HG02870 (cell line): ENCODE data around the gene NPW.
"Not testable (repeated sequence)": the region's sequence is repeated elsewhere in the genome, so short reads cannot be mapped to it uniquely, and the experiment has no call there.

Source experiments
- ATAC-seq: cut with Tn5 transposase; IDR thresholded peaks from one replicate; pipeline ENCODE4 v1.9.1; 2021; ENCODE audit warnings: mild to moderate bottlenecking, moderate library complexity; ENCODE audit not compliant: unreplicated experiment

Gene NPW

DNA sequence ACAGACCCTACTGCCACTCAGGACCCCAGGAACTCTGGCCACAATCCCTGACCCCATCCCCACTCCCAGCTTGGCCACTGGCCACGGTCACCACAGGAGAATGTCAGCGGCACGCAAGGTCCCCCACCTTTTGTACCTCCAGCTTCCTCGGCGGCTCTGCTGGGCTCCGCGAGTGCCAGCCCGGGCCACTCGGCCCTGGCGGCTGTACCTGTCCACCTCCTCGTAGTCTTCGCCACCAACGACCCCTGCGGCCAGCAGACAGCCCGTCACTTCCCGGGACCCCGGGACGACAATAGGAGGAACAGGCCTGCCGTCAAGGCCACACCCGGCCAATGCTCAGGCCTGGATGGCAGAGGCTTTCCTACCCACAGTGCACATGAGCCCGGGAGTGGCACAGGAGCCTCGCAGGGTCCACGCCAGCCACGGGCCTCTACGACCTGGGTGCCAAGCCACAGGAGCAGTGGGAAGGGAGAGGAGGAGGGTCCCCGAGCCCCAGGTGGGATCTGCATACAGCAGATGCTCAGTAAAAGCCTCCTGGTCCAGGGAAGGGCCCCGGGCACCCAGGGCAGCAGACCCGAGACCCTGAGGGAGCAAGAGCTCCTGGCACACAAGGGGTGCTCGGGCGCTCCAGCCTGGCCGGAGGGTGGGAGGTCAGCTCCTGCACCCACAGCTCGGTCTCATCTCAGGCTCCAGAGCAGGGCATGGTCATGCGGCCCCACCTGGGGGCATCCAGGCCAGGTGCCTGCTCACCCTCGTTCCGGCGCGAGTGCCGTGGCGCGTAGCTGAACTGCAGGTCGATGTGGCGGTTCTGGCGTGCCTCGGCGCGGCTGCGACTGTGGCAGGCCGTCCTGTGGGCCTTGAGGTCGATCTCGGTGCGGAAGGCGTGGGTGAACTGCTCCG is 17.9 kb upstream of the NPW start:
- ATAC-seq, result no peak

DNA sequence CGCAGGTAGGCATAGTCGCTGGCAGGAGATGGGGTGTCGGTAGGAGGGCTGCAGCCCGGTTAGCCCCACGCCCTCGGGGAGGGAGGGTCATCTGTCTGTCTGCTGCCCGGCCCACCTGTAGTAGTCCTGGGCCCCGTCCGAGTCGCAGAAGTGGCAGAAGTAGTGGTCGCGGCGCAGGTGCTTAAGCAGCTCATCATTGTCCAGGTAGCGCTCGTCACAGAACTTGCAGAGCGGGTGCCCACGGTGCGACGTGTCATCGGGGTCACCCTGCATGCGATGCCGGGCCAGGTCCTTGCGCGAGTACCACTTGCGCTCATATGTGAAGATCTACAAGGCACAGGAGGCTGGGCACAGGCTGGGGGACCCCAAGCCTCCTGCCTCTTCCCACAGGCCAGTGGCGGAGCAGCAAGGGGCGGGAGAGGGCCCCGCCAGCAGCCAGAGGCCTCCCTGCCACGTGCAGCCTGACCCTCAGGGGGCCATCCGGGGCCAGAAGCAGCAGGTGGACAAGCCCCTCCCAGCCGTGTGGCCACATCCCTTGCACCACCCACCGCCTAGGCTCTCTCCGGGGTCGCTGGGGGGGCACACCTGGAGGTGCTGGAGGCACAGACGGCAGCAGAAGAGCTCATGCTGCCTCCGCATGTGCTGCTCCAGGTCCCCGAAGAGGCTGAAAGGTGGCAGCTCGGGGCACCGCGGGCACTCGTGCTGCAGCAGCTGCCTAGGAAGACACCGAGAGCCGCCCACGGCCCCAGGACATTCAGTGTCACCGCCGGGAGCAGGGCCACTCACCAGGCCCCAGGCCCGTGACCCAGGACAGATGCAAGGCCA is 17.0 kb upstream of the NPW start:
- no peak for ATAC-seq

DNA sequence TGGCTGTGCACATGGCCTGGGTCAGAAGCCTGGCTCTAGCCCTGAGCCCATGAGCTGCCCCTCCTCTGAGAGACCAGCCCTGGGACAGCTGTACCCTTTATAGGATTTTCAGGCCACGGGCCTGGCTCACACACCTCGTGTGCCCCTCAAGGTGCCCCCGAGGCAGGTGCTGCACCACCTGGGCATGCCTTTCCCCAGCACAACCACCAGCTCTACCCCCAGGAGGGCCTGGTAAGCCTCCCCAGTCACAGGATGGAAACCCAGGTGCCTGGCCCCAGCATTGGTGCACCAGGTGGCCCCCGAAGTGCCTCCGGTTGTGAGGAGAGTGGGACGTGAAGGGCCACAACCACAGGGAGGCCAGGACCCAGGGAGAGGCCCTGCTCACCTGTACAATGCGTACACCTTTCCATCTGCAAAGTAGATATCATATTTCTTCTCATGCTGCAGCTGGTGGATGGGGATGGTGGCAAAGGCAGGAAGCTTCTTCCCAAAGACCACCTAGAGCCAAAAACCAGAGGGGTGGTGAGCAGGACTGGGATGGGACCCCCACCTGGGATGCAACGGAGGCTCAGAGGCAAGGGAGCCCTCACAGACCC is 16.3 kb upstream of the NPW start:
- no peak for ATAC-seq

DNA sequence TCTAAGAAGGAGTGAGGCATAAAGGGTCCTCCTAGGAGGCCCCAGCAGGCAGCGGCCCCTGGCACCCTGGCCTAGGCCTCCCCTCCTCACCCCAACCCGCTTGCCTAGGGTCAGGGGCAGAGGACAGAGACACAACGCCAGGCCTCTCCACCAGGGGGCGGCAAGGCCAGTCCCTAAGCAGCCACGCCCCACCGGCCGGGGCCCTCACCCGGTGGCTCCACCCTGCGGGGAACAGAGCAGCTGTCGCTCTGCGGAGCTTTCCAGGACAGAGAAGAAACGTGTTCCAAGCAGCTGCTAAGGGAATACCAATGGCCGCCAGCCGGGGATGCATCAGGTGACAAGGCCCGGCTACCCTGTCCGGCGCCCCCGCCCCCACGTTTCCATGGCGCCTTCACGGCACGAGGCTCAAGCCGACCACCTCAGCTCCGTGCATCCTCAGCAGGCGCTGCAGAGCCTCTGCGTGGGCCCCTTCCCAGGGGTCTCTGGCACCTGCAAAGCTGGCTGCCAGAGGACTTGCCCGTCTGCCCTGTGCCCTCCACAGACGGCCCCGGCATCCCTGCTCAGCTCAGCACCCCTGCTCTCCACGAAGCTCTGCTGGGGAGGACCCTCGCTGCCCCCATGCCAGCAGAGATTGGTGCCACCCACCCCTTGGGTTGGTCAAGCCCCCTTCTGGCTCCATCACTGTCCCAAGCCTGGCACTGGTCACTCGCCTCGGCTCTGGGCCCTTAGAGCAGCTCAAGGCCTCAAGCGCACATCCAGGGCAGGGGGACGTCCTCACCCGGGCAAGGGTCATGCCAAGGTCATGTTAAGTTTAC is 15.6 kb upstream of the NPW start:
- ATAC-seq, result peak; percentile 54

DNA sequence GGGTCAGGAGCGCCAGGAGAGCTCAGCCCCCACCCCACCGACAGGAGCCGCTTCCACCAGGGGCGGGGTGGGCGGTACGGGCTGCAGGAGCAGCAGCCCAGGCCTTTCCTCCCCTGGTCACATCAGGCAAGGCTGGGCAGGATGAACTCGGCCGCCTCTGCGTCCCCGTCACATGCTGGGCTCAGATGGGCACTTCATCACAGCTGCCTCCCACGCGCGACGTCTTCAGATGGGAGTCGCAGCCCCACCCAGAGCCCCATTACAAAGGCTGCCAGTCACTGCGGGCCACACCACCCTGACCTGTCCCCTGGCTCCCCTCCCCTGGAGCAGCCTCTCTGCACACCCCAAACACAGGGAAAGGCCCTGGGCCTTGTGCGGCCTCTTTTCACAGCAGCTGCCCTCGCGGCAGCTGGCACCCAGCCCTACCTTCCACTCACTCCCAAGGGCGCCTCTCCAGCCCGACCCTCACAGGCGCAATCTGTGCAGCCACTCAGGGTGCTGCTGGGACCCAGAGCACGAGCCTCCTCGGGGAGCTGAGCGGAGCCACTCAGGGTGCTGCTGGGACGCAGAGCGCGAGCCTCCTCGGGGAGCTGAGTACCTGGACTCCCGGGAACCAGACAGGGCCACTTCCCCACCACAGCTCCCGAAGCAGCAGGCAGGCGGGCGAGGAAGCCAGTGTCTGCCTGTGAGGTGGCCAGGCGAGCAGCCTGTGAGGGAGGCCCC is 14.6 kb upstream of the NPW start:
- ATAC-seq, result no peak

DNA sequence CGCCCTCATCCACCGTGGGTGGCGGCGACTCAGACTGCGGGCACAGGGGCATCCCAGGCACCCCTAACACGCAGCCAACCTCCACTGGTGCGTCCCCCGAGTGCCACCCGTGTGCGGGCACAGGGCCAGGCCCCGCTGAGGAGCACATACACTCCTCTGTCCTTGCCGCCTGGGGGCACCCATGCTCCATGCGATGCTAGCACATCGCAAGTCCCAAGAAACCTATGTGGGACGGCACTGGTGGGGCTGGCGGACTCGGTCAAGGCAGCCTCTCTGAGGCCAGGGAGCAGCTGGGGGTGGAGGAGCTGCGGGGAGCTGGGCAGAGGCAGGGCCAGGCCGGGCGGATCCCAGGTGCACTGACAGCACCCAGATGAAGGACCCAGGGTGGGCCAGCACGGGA is 13.9 kb upstream of the NPW start:
- no peak for ATAC-seq

DNA sequence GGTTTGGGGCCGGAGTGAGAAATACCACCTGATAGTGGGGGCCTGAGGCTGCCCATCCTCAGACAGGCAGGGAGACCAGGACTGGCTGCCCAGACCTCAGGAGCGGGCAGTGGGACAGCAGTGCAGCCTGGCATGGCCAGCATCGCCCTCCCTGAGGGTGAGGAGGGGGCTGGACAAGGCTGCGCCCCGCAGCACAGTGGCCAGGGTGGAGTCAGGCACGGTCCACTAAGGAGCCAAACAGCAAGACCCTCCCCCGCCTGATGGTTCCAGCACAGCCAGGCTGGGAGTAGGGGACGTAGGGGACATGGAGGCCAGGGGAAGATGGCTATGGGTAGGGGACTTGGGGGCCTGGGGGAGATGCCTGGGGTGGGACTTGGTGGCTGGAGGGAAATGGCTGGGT is 13.3 kb upstream of the NPW start:
- ATAC-seq, result no peak

DNA sequence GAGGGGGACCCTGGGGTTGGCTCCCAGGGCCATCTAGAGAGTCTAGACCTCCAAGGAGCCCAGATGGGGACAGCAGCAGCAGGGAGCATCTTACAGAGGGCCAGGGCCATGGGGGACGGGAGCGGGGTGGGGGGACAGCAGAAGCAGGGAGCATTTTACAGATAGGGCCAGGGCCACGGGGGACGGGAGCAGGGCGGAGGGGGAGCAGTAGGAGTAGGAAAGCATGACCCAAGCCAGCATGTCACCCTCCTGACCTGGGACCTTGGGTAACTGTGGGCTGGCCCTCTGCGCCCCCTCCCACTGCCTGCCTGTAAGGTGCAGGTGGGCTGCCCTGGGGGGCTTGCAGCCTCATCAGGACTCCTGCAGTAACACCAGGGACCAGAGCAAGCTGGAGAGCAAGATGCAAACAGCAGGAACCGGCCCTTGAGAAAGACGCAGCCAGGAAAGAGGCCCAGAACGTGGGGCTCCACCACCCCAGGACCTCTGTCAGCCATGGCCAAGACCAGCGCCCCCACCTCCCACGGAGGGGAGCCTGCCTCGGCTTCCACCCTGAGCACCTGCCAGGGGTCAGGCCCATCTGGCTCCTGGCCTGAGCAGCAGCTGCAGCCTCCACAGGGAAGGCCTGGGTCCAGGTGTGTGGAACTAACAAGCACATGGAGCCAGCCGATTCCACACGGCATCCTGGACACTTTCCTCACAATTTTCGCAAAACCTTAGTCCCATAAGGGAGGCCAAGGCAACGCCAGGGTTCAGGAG is 12.3 kb upstream of the NPW start:
- ATAC-seq, result no peak

DNA sequence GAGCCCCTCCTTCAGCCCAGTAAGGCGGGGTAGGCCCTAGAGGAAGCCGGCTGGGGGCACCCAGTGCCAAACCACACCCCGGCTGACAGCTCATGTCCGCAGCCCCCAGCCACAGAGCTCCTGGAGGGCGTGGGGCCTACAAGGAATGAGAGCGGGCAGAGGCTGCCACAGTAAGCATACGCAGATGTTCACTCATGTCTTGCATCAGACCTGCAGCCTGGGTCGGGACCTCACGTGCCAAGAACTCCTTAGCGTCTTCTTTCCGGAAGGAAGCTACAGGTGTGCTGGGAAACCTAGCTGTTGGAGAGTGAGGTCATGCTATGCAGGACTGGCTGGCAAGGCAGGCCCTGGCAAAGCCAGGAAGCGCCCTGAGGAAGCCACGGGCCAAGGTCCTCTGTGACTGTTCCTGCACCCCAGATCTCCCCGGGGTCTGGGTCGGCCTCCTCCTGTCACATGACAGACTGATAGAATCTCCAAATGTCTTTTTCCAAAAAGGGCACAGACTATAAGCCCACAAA is 11.5 kb upstream of the NPW start:
- ATAC-seq, result no peak

DNA sequence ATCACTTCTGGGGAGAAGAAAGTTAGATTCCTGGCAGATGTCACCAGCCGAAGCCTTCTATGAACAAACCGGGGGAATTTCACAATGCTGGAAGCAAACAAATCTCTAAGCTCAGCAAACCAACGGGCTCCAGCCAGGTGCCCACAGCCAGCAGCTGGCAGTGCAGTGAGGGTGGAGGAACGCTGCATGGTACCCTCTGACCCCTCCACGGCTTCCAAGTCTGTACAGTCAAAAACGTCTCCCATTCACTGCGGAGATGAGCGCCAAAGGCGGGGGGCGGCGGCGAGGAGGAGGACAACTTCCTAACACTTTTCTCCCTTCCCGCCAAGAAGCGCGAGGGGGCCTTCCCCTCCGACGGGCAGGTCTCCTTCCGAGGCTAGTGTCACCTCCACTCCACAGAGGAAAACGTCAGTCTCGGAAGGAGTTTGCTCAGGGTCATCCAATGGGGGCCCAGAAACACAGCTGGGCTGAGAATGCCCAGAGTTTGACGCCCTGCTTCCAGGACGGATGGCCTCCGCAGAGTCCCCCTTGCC is 10.9 kb upstream of the NPW start:
- peak; percentile 15 for ATAC-seq

DNA sequence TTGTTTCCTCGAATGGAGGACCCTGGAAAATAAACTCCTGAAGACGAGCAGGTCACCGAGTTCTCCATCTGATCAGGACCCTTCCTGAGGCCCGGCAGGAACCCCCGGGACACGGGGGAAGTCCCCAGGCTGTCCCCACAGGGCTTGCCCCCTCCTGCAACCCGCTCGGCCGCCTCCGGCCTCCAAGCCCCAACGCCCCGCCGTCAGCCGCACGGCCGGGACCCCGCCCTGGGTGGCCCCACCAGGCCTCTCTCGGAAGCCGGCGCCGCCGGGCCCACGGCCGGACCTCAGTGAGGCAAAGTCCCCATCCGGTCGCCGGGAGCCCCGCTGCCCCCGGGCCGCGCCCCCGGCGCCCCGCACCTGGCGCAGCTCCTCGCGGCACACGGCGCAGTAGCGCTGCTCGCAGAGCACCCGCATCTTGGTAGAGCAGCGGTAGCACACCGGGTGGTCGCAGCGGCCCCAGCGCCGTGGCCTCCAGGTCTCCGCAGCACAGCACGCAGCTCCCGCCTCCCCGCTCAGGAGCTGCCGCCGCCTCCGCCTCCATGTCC is 10.3 kb upstream of the NPW start:
- ATAC-seq, result peak; percentile 28

DNA sequence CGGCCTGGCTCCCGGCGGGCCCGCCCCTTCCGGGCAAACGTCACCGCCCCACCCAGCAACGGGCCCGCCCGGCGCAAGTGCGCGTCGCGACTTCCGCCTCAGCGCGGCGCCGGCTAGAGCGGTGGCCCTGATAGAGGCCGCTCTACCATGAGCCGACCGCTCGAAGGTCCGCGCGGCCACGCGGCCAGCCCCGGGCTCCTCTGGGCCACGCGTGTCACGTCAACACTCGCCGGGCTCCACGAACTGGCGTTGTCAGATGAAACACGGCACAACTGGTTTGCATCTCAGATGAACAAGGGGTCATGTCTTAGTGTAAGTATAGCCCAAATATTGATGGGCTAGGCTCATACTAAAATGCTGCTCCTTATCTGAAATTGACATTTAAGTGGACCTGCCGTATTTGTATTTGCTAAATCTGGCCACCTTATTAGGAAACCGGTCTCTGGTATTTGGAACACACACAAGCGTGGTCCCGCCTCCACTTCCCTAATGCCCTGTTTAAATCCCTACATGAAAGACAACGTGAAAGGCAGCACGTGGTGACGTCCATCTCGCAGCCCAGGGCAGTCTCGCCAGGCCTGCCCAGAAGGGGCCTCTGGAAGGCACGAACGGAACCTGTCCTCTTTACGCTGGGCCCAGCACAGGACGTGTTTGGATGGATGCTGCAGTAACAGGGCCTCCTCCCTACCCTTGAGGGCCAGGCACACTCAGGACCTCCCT is 9.6 kb upstream of the NPW start, which contains the start of gene ZNF598:
TSS of gene ZNF598 (minus strand) at position 31 of the 720 bp plus-strand sequence.
- ATAC-seq, result peak; percentile 67

DNA sequence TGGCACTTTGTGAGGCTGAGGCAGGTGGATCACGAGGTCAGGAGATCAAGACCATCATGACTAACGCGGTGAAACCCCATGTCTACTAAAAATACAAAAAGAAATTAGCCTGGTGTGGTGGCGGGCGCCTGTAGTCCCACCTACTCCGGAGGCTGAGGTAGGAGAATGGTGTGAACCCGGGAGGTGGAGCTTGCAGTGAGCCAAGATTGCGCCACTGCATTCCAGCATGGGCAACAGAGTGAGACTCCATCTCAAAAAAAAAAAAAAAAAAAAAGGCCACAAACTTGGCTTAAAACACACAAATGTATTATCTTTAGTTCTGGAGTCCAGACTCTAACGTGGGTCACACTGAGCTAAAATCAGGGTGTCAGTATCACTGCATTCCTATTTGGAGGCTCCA is 7.9 kb upstream of the NPW start:
- not testable (repeated sequence) for ATAC-seq

DNA sequence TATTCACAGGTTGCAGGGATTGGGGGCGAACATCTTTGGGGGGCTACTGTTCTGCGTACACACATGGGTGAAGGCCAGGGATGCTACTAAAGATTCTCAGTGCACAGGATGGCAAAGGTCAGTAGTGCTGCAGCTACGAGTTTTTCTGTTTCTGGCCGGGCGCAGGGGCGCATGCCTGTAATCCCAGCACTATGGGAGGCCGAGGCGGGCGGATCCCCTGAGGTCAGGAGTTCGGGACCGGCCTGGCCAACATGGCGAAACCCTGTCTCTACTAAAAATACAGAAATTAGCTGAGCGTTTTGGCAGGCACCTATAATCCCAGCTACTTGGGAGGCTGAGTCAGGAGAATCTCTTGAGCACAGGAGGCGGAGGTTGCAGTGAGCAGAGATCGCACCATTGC is 6.1 kb upstream of the NPW start:
- no peak for ATAC-seq

DNA sequence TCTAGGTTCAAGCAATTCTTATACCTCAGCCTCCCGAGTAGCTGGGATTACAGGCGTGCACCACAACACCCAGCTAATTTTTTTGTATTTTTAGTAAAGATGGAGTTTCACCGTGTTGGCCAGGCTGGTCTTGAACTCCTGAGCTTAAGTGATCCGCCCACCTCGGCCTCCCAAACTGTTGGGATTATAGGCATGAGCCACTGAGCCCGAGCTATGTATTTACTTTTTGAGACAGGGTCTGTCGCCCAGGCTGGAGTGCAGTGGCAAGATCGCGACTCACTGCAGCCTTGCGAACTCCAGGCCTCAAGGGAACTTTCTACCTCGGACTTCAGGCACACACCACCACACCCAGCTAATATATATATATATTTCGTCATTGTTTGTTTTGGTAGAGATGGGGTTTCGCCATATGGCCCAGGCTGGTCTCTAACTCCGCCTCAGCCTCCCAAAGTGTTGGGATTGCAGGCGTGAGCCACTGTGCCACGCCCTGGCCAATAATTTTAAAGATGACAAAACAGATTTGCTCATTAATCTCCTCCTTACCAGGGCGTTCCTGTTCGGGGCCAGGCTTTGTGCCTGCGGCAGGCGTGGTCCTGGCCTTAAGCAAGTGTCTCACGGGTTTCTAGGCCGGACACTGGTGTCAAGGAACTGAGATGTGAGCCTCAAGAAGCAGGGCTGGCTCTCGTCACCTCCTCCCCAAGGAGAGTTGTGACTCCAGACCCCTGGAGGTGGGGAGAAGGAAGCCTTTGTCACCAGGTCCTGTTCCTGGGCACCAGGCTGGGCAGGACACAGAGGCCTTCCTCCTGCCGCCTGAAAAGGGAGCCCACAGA is 4.3 kb upstream of the NPW start:
- no peak for ATAC-seq

DNA sequence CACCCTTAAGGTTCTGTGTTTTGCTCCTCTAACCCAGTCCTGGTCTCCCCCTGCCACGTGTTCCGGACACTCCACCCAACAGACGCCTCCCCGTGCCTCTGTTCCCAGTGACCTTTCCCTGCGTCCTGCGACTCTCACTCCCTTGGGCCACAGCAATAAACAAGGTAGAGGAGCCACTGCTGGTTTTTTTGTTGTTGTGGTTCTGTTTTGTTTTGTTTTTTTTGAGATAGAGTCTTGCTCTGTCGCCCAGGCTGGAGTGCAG is 3.7 kb upstream of the NPW start:
- no peak for ATAC-seq

DNA sequence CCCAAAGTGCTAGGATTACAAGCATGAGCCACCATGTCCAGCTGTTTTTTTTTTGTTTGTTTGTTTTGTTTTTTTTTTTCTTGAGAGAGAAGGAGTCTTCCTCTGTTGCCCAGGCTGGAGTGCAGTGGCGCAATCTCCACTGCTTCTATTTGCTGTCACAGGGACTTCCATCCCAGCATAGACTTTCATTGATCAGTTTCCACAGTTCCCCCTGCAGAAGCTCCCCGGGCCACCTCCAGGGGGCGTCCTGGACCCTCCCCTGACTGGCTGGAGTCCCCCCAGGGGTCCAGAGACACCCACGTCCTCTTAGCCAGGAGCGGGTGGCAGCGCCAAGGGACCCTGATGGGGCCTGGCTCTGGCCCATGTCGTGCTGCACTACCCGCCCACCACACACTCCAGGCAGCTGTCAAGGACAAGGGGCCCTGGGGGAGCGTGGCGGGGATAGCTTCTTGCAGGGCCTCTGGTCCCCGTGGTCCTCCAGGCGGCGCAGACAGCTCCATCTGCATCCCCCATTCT is 3.1 kb upstream of the NPW start:
- no peak for ATAC-seq
